Gastroesophageal sphincter (tissue), 4 donors: ENCODE data around the gene TUBB2B. TPM values are rescaled to one million over a fixed set of nuclear protein-coding genes. Genes with fewer than 3 reads are reported as not detected.
"Not testable (repeated sequence)": the region's sequence is repeated elsewhere in the genome, so short reads cannot be mapped to it uniquely, and the experiment has no call there.

Experiments used
- ATAC-seq: fragments of 150-250 bp; one replicate; pipeline ENCODE4 v1.9.1; 2016; ENCODE audit warnings: mild to moderate bottlenecking, moderate library complexity
- H3K27ac ChIP-seq, 4 donors: fragments of 200-600 bp; sonication (generic) in 3 of 4; 1 replicate in 3 of 4; 2 replicates in 1 of 4; pipeline ENCODE4 v1.5.1; 2016 to 2019
- H3K27me3 ChIP-seq: fragments of 200-600 bp; sonication (generic); one replicate; pipeline ENCODE4 v1.5.1; 2019
- H3K36me3 ChIP-seq, 2 donors: fragments of 200-600 bp; sonication (generic); one replicate each; pipeline ENCODE4 v1.5.1; 2019; ENCODE audit warnings: control low read depth in 1 of 2
- H3K4me1 ChIP-seq, 3 donors: fragments of 200-600 bp; sonication (generic); 1 replicate in 2 of 3; 2 replicates in 1 of 3; pipeline ENCODE4 v1.5.1; 2016 to 2019; ENCODE audit warnings: control low read depth in 2 of 3
- H3K4me3 ChIP-seq, 2 donors: fragments of 200-600 bp; sonication (generic); one replicate each; pipeline ENCODE4 v1.5.1; 2019; ENCODE audit warnings: mild to moderate bottlenecking in 1 of 2, moderate library complexity in 1 of 2
- H3K9me3 ChIP-seq, 3 donors: fragments of 200-600 bp; sonication (generic); one replicate each; pipeline ENCODE4 v1.5.1; 2017 to 2019; ENCODE audit warnings: control low read depth in 2 of 3
- EP300 ChIP-seq: sonication (generic); formaldehyde crosslinking; IDR thresholded peaks from one replicate; pipeline ENCODE4 v1.6.1; 2017; ENCODE audit warnings: antibody characterized with exemption, mild to moderate bottlenecking
- POLR2A ChIP-seq, 2 donors: fragments of 450-650 bp; IDR thresholded peaks; one replicate each; pipeline ENCODE4 v1.6.1; 2017; ENCODE audit warnings: antibody characterized with exemption in 2 of 2, mild to moderate bottlenecking in 2 of 2, moderate library complexity in 1 of 2
- POLR2AphosphoS5 ChIP-seq: sonication (generic); formaldehyde crosslinking; IDR thresholded peaks from one replicate; pipeline ENCODE4 v1.6.1; 2017; ENCODE audit warnings: antibody characterized with exemption
- WGBS, 2 donors: methylation state at CpG; one replicate each; pipeline ENCODE4 v1.1.5; 2018; ENCODE audit warnings: low coverage in 1 of 2; 5-methylcytosine and 5-hydroxymethylcytosine counted together
- total RNA-seq, 4 donors: library from RNA; depleted of rRNA; stranded (reverse); fragments of >200 nt; gene quantifications; one replicate each; pipeline ENCODE4 v1.1.0, GENCODE V29; 2016
- TF ChIP-seq, protein P1 (sequence below), 4 experiments: fragments of 200-600 bp in 2 of 4; fragments of 450-650 bp in 2 of 4; sonication (generic) in 1 of 4; IDR thresholded peaks; one replicate each; pipeline ENCODE4 v1.5.1; 2017 to 2019; ENCODE audit warnings: antibody characterized with exemption in 4 of 4, mild to moderate bottlenecking in 2 of 4, moderate library complexity in 2 of 4

Gene TUBB2B
- total RNA-seq, 4 donors from 2014 or later, result 11.5 to 42.8 (median 14.6) TPM

DNA sequence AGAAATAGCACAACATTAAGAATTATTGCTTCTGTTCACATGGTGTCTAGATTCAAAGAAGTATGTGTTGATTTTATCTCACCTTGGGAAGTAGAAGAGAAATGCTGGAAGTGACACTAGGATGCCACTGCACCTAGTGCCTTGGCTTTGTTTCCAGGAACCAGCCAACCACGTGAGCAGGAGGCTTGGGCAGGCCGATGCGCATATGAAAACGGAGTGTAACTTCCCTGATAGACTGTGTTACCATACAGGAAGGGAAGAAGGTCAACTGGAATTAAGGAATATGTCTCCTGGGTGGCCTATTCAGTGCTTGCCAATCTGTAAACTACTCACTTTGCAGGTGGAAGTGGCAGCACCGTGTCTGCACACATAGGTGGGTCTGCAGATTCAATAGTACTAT is 28.1 kb downstream of the TUBB2B start:
- H3K4me3 ChIP-seq, result no peak overlapping the region
- no peak for ATAC-seq
- TF ChIP-seq, protein P1, sequence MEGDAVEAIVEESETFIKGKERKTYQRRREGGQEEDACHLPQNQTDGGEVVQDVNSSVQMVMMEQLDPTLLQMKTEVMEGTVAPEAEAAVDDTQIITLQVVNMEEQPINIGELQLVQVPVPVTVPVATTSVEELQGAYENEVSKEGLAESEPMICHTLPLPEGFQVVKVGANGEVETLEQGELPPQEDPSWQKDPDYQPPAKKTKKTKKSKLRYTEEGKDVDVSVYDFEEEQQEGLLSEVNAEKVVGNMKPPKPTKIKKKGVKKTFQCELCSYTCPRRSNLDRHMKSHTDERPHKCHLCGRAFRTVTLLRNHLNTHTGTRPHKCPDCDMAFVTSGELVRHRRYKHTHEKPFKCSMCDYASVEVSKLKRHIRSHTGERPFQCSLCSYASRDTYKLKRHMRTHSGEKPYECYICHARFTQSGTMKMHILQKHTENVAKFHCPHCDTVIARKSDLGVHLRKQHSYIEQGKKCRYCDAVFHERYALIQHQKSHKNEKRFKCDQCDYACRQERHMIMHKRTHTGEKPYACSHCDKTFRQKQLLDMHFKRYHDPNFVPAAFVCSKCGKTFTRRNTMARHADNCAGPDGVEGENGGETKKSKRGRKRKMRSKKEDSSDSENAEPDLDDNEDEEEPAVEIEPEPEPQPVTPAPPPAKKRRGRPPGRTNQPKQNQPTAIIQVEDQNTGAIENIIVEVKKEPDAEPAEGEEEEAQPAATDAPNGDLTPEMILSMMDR (IDR thresholded peaks at IDR 0.05), result no peak
- TF ChIP-seq EP300 (no peak), POLR2AphosphoS5 (no peak), POLR2A (IDR thresholded peaks at IDR 0.05) (no peak)
- H3K27me3 ChIP-seq, result no peaks in the 10 kb centered on the region
- H3K36me3 ChIP-seq, result no peaks in the 10 kb centered on the region
- WGBS, 2 donors, result 76 to 93% methylated on average over 2 to 5 of the region's 5 CpGs
- H3K27ac ChIP-seq, result no peak overlapping the region
- H3K9me3 ChIP-seq, result no peaks in the 10 kb centered on the region
- peaks cover 0 to 13% (median 0%) of the 10 kb centered on the region in 3 donors for H3K4me1 ChIP-seq

- H3K9me3 ChIP-seq, ATAC-seq: not testable (repeated sequence)
- WGBS, 2 donors, result 40 to 65% methylated on average over 1 to 3 of the region's 5 CpGs
Measured at GRCh38 chr6:3197734-3198133, 29.7 kb downstream of the TUBB2B start.

GRCh38 chr6:3196770-3197169 is 30.7 kb downstream of the TUBB2B start:
- Histone ChIP-seq H3K9me3 (no peaks in the 10 kb centered on the region), H3K36me3 (no peaks in the 10 kb centered on the region), H3K27me3 (no peaks in the 10 kb centered on the region), H3K4me1 (peaks cover 0 to 15% (median 0%) of the 10 kb centered on the region in 3 donors), H3K4me3 (no peak overlapping the region), H3K27ac (no peak overlapping the region)
- no peak for ATAC-seq
- TF ChIP-seq EP300 (no peak), POLR2A (IDR thresholded peaks at IDR 0.05) (no peak), POLR2AphosphoS5 (no peak)
- TF ChIP-seq, protein P1 (IDR thresholded peaks at IDR 0.05), result no peak
- WGBS, 2 donors, result 77 to 86% methylated on average over 5 of the region's 5 CpGs

More at GRCh38 chr6:3197734-3198133, 29.7 kb downstream of the TUBB2B start:
- not testable (repeated sequence) for H3K36me3 ChIP-seq, H3K27me3 ChIP-seq, H3K4me3 ChIP-seq, H3K27ac ChIP-seq
- peaks cover 0 to 15% (median 0%) of the 10 kb centered on the region in 3 donors for H3K4me1 ChIP-seq

GRCh38 chr6:3195695-3196497 is 31.6 kb downstream of the TUBB2B start:
- Histone ChIP-seq H3K4me1 (peaks cover 0 to 15% (median 0%) of the 10 kb centered on the region in 3 donors), H3K36me3 (no peaks in the 10 kb centered on the region), H3K4me3 (no peak overlapping the region), H3K27me3 (no peaks in the 10 kb centered on the region), H3K9me3 (no peaks in the 10 kb centered on the region), H3K27ac (no peak overlapping the region)
- peak; percentile 13 for ATAC-seq
- TF ChIP-seq POLR2A (IDR thresholded peaks at IDR 0.05) (no peak), EP300 (no peak), POLR2AphosphoS5 (no peak)
- TF ChIP-seq, protein P1 (IDR thresholded peaks at IDR 0.05), result no peak
- 75 to 81% methylated on average over 3 to 9 of the region's 16 CpGs for WGBS, 2 donors

DNA sequence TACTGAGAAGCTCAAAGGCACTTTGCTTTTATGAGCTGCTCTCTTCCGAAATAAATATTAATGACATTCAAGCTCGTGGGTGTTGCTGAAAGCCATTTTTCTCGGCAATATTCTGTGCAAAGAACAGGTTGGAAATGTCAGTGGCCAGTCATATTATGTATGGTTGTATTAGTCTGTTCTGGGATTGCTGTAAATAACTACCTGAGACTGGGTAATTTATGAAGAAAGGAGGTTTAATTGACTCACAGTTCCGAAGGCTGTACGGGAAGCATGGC is 32.1 kb downstream of the TUBB2B start:
- H3K27me3 ChIP-seq, result no peaks in the 10 kb centered on the region
- peaks cover 0 to 15% (median 0%) of the 10 kb centered on the region in 3 donors for H3K4me1 ChIP-seq
- H3K36me3 ChIP-seq, result no peaks in the 10 kb centered on the region
- WGBS, 2 donors, result 64% methylated on average over 5 of the region's 5 CpGs; no CpG with 5 or more reads in 1 of the 2 donors
- H3K4me3 ChIP-seq, result no peak overlapping the region
- peak overlapping the region in 1 of 4 donors; percentile 29 for H3K27ac ChIP-seq
- ATAC-seq, result no peak
- TF ChIP-seq, protein P1 (IDR thresholded peaks at IDR 0.05), result no peak
- no peak for TF ChIP-seq POLR2AphosphoS5
- TF ChIP-seq EP300, result no peak
- no peak for TF ChIP-seq POLR2A (IDR thresholded peaks at IDR 0.05)
- no peaks in the 10 kb centered on the region for H3K9me3 ChIP-seq
